GM10248 (cell line): Measurements from ENCODE around the gene TEX2.
"Not testable (repeated sequence)": the region's sequence is repeated elsewhere in the genome, so short reads cannot be mapped to it uniquely, and the experiment has no call there.

Experiments used
- CTCF ChIA-PET: fragments of 300-600 bp; sonication (Branson Sonifier 250); formaldehyde crosslinking; extraction: SDS; loops from one replicate; lab custom pipeline; 2021; ENCODE audit warnings: antibody characterized with exemption; lab: Yijun Ruan, JAX
- POLR2A ChIA-PET: fragments of 350-650 bp; sonication (Branson Sonifier 250); formaldehyde crosslinking; extraction: SDS; loops from one replicate; lab custom pipeline; 2020; ENCODE audit warnings: antibody characterized with exemption; lab: Yijun Ruan, JAX
- DNase-seq: peaks from one replicate; pipeline ENCODE4 v3.0.0; 2012; ENCODE audit errors: extremely low spot score
- TF ChIP-seq, protein P1 (sequence below): IDR thresholded peaks from 2 replicates; pipeline ENCODE4 v1.5.1; 2012; ENCODE audit warnings: mild to moderate bottlenecking, low read depth; ENCODE audit errors: extremely low read depth, missing control alignments, control extremely low read depth

The TEX2 gene

DNA sequence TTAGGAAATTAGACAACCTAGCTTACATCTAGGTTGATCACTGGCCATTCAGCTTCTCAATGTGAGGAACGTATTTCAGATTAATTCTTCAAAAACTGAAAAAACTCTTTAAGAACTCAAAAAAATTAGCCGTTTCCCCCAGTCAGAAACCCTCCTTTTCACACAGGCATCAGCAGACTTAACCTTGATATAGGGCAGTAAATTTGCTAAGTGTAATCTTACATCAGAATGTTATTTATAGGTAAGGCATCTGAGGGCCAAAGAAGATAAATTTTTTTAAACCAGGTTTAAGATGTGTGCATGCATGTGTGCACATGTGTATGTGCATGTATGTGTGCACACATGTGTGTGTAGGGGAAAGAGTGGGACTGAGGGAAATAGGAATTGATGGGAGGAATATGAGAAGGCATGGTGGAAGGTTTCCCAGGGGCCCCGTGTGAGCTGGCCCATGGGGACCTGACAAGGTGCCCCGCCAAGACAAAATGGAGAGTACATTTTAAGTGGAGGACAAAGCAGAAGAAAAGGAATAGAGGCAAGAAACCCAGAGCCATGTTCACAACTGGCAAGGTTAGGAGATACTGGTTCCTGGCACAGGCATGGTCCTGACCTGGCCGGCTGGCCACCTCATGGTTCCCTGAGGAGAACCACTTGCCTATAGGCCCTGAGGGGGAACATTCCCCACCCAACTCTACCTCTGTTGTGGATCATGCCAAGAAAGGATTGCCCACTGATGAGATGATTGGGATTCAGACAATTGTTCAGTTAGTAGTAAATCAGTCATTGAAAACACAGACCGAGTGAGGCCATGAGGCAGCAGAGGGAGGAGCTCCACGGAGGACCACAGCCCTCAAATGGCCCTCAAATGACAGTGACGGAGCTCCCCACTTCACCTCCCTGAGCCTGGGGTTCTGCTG is 33.0 kb downstream of the TEX2 start:
- TF ChIP-seq, protein P1, sequence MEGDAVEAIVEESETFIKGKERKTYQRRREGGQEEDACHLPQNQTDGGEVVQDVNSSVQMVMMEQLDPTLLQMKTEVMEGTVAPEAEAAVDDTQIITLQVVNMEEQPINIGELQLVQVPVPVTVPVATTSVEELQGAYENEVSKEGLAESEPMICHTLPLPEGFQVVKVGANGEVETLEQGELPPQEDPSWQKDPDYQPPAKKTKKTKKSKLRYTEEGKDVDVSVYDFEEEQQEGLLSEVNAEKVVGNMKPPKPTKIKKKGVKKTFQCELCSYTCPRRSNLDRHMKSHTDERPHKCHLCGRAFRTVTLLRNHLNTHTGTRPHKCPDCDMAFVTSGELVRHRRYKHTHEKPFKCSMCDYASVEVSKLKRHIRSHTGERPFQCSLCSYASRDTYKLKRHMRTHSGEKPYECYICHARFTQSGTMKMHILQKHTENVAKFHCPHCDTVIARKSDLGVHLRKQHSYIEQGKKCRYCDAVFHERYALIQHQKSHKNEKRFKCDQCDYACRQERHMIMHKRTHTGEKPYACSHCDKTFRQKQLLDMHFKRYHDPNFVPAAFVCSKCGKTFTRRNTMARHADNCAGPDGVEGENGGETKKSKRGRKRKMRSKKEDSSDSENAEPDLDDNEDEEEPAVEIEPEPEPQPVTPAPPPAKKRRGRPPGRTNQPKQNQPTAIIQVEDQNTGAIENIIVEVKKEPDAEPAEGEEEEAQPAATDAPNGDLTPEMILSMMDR: no peak
- no peak for DNase-seq
- CTCF ChIA-PET: interaction anchor here (0.9 to 4.8 kb wide), 5 partner anchors 11 to 284 kb away, joined by 3 to 28 read pairs (median 4); no protein-coding TSS in a partner anchor
- POLR2A ChIA-PET: no interaction called here

DNA sequence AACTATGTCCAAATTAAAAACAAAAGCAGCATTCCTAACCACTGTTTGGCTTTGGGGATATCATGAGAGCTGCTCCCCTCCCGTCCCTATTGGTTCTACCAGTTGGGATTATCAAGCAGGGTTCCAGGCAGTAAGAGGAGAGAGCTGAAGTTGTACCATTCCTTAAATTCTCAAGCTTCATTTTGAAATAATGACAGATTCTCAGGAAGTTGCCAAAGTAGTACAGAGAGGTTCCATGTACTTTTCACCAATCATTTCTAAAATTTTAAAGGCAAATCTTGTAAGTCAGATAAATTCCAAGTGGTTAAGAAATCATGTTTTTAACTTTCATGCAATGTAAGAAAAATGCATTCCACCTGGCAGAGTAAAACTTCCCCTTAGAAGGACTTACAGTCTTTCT is 36.9 kb downstream of the TEX2 start:
- CTCF ChIA-PET: interaction anchor here (1.1 to 1.3 kb wide), 2 partner anchors 11 to 191 kb away, joined by 3 to 8 read pairs; no protein-coding TSS in a partner anchor
- POLR2A ChIA-PET: no interaction called here
- TF ChIP-seq, protein P1: no peak
- no peak for DNase-seq

GRCh38 chr17:64225410-64225809 is 37.6 kb downstream of the TEX2 start:
- TF ChIP-seq, protein P1: no peak
- POLR2A ChIA-PET: no interaction called here

GRCh38 chr17:64223931-64224629 is 39.0 kb downstream of the TEX2 start:
- DNase-seq: no peak
- ChIA-PET POLR2A (no interaction called here), CTCF (interaction anchor here (1.0 kb wide), 1 partner anchor 9 kb away, joined by 3 read pairs; no protein-coding TSS in a partner anchor)
- TF ChIP-seq, protein P1: no peak

More at GRCh38 chr17:64225410-64225809, 37.6 kb downstream of the TEX2 start:
- no peak for DNase-seq
- CTCF ChIA-PET: interaction anchor here (1.1 to 1.3 kb wide), 2 partner anchors 11 to 192 kb away, joined by 3 to 8 read pairs; no protein-coding TSS in a partner anchor

DNA sequence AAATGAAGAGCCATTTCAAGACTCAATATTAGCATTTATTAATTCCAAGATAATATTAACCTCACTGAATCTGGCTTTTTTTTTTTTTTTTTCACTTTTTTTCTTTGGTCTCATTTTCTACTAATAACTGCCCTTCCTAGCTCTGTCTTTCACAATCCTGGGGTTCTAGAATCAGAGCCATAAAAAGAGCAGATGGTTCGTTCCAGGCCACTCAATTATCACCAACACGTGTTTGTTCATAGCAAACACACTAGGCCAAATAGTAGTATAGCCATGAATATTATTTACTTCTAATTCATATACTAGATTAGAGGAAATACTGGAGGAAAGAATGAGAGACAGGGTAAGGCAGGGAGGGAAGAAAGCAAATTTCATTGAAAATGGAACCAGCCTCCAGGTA is 39.8 kb downstream of the TEX2 start:
- no peak for DNase-seq
- CTCF ChIA-PET: interaction anchor here (1.0 kb wide), 1 partner anchor 8 kb away, joined by 3 read pairs; no protein-coding TSS in a partner anchor
- POLR2A ChIA-PET: no interaction called here
- TF ChIP-seq, protein P1: no peak

DNA sequence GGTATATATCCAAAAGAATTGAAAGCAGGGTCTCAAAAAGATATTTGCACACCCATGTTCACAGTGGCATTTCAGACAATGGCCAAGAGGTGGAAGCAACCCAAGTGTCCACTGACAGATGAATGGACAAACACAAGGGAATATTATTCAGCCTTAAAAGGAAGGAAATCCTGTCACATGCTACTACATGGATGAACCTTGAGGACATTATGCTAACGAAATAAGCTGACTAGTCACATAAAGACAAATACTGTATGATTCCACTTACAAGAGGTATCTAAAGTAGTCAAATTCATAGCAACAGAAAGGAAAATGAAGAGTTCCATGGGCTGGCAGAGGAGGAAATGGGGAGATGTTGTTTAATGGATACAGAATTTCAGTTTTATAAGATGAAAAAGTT is 41.4 kb downstream of the TEX2 start:
- ChIA-PET POLR2A (no interaction called here), CTCF (no interaction called here)
- DNase-seq: no peak
- TF ChIP-seq, protein P1: no peak

DNA sequence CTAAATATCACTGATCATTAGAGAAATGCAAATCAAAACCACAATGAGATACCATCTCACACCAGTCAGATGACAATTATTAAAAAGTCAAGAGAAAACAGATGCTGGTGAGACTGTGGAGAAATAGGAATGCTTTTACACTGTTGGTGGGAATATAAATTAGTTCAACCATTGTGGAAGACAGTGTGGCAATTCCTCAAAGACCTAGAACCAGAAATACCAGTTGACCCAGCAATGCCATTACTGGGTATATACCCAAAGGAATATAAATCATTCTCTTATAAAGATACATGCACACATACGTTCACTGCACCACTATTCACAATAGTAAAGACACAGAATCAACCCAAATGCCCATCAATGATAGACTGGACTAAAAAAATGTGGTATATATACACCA is 42.5 kb downstream of the TEX2 start:
- POLR2A ChIA-PET, CTCF ChIA-PET, DNase-seq: not testable (repeated sequence)
